GM21367 (cell line): Measurements from ENCODE around the gene NABP1.
A peak's percentile ranks its signal among the peaks of the same experiment; 100 is the strongest.

ENCODE experiments used
- ATAC-seq: cut with Tn5 transposase; IDR thresholded peaks from one replicate; pipeline ENCODE4 v1.9.1; 2021; ENCODE audit not compliant: unreplicated experiment

Gene NABP1

DNA sequence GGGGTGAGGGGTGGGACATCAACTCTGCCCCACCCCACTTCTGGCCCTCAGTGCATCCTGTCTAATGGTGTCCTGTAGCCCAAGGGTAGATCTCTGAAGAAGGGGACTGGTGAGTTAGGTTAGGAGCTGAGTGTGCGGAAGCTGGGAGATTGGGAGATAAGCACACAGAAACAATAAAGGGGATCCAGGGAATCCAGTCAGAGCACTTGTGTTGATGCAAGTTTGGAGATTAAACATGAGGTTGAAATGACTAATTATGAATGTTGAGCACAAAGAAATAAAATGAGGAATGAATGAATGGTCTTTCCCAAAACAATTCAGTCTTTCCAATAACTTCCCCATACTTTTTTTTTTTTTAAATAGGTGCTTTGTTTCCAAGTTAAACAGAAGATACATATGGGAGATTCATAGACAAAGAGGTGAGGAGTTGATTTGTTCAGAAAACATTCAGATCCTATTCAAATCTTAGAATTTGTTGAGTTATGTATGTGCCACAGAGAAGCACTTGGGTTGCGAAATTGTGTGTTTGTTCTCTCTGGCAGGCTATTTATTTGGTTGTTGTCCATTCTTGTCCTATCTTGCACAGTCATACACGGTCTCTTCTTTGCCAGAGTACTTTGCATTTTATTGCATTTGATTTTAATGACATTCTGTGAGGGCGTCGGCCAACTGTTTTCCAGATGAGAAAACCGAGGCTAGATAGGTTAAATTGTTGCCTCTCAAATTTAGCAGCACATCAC, 31.6 kb upstream of the NABP1 start:
- ATAC-seq, result no peak

DNA sequence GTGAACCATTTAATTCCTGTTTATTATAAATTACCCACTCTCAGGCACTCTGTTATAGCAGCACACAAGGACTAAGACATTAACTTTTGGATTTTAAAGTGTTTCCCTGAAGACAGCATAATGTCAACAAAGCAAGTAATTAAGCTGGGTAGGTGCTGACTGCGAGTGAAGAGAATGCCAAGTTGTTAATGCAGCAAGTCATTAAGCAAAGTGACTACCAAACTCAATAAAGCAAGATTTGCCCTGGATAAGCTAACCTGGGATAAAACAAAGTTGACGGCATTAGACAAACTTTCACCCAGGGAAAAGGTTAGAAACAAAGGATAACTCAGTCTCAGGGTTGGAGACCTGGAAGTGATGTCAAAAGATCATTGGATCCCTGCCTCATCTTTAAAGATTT, 28.4 kb upstream of the NABP1 start:
- no peak for ATAC-seq

DNA sequence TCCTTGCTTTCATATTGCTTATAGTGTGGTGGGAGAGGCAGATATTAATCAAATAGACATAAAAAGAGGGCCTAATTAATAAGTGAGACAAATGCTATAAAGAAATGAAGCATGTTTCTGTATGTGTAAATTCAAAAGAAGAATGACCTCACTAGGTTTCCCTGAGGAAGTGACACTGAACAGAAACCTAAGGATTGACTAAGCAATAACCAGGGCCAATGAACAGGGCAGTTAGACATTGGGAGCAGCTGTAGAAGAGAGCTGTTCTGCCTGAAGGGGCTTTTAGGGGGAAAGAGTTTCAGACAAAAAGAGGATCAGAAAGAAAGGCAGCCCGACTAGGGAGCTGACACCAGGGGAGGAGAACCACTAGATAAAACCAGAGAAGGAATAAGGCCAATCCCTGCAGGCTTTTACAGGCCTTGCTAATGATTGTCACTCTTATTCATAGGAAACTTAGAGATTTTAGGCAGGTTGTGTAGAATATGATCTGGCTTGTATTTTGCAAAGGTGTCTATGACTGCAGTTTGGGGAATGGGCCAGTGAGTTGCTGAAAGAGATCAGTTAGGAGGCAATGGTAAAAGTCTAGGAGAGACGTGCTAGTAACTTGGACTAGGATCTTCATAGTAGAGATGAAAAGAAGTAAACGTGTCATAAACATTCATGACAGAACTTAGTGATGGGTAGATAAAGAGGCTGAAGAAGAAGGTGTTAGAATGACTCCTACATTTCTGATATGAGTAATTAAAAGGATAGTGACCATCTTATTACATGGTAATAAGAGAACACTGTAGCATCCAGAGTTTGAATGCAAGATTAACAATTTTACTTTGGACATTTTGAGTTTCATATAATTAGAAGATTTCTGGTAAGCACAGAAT, 26.8 kb upstream of the NABP1 start:
- ATAC-seq, result peak; percentile 97

DNA sequence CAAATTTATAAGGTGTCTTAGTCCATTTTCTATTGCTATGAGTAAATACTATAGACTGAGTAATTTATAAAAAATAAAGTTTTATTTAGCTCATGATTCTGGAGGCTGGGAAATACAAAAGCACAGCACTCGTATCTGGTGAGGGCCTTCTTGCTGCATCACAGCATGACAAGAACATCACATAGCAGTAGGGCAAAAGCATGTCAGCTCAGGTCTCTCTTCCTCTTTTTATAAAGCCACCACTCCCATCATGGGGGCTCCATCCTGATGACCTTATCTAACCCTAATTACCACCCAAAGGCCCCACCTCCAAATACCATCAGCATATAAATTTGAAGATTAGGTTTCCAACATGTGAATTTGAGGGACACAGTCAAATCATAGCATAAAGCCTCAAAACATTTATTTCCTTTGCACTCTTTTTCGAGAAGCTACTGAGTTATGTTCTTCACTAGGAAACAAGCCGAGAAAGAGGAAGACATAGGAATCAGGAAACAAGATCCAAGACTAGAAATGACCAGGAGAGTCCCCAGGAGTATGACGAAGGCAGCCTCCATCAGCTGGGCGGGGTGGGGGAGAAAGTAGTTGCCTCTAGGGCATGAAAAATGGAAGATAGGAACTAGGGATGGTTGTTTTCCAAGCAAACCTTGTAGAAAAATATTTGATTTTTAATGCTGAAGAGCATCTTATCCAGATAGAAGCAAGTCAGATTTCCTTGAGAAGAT, 24.1 kb upstream of the NABP1 start:
- ATAC-seq, result no peak

DNA sequence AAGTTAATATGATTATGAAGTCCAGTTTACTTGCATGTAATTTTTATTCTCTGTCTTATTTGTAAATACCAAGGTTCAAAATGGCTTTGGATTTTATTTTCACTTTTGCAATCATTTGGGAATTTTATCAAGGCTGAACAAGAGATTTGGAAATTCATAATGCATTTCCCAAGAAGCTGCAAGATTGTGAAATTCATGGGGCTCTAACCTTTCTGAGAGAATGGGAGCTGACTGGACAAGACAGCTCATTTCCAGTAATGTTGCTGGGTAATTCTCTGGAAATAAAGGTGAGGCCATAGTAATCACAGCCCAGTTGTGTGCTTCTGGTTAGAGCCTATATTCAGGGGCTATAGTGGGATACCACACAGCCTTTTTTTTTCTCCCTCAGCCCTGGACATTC, 21.5 kb upstream of the NABP1 start:
- no peak for ATAC-seq

DNA sequence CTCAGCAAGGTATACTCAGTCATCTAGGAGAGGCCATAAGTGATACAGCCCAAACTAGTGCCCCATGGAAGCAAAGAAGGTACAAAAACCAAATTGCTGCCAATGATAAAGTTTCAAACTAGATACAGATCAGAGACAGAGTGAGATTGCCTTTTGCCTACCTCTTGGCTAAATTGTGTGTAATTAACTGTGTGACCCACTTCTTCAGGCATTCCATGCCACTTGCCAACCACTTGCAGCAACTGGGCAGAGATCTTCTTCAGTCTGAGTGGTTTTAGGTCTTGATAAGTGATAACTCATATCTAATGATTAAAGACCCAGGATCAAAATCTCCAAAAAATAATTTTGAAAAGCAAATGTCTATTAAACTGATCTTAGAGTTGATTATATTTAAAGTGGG, 21.1 kb upstream of the NABP1 start:
- no peak for ATAC-seq

DNA sequence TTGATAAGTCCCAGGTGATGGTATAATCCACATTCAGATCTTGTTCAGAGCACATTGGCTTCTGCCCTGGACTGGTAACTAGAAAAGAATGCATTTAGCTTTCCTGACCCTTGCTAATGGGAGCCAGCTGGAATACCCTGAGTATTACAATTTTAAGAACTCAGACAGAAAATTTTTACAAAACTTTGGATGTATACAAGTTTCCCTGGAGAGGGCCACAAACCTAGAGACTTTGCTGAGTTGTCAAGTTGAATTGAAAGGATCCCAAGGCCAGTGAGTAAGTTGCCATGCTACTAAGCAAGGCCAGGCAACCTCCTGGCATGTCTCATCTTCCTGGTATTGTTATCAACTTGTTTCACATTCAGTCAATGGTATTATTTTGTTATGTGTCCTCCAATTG, 20.0 kb upstream of the NABP1 start:
- no peak for ATAC-seq

DNA sequence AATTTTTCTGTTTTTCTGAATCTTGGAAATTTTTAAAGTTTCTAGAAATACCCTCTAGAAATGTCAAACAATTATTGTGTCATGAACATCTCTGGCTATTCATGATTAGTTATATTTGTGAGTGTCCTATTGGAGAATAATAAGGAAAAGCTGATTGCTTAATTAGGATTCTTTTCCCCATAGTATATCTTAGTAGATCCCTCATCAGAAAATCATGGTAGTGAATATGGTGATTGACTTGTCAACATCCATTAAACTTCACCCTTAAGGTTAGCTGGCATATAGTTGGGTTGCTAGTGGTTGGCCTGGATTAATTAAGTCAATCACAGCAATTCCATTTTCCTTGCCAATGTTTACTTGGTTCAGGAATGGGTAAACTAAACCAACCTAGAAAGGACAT, 18.7 kb upstream of the NABP1 start:
- ATAC-seq, result no peak

DNA sequence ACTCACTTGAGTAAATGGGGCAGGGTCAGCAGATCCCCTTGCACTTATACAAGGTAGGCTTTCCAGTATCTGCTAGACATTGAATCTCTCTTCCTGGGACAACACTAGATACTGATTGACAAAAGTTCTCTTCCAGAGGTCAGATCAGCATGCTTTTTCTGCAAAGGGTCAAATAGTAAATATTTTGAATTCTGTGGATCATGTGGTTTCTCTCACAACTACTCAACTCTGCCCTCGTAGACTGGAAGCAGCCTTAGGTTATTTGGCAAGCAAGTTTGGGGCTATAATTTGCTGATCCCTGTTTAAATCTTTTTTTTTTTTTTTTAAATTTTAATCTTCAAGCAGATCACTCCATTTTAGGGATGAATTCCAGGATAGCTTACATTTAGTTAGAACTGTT, 17.4 kb upstream of the NABP1 start:
- ATAC-seq, result no peak

DNA sequence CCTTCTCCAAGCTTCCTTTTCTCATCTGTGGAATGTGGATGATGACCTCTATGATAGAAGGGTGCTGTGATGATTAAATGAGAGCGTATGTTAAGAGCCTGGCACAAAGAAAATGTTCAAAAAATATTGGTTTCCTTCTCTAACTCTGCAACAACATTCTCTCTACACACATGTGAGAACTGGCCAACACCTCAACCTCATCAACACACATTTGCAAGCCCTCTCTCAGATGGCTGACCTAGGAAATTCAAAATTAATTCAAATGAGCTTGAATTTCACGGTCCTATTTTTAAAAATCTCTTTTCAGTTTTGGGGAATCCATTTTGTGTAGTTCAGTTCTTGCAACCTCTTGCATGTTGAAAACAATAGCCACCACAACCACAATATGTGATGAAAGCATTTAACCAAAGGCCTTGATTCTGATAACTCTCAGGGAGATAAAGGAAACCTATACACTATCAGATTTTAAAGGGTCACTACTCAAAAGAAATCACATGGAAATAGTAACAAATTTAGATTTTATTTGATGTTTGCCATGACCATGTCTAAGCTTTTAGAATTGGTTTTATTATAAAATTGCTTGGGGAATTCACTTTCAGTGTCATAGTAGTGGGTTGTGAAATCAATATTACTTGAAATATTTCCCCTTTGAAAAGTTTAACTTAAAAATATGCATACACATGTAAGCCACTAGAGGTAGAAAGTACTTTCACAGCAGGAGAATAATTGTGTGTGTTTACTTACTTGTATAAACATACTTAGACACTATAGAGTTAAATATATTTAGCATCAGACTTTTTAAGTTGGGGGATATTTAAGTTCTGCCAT, 16.6 kb upstream of the NABP1 start:
- no peak for ATAC-seq

DNA sequence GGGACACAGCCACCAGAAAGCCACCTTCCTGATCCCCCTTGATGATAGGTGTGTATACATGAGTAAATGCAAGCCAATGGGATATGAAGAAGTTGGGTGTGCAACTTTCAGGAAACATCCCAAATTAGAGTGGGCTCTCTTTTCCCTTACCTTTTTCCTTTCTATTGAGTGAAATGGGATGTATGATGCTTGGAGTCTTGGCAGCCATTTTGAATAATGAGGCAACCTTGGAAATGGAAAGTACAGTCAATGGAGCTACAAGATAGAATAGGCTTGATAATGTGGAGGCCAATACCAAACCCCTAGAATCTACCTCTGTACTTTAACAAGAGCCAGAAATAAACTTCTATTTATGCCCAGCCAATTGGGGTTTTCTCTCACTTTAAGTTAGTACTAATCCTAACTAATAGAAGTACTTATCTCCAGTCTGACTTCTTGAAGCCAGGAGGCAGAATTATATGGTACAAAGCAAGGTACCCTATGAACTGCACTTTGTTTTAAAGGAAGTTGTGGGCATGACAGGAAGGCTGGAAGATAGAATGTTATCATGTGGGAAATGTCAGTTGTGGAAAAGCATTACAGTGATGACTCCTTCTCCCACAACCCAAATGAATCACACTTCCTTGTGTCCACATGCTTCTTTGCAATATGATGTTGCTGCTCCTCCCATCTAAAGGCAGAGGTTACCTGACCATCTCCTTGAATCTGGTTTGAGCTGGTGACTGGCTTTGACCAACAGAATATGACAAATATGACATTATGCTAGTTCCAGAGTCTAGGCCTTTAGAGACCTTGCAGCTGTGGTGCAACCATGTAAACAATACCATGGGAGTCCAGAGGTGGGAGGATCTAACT, 12.9 kb upstream of the NABP1 start:
- ATAC-seq, result no peak

DNA sequence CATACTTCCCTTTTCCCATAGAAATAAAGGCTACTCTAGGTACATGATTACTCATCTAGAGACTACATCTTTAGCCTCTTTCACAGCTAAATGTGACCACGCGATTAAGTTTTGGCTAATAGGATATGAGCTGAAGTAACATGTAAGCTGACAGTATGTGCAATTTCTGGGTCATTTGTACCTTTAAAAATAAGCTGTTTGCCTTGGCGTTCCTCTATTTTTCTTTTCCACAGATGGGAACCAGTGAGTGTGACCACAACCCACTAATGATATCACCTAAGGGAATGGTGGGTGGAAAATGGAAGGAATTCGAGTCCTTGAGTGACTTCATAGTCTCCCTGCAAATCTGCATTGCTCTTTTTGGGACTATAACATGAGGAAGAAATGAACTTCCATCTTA, 11.7 kb upstream of the NABP1 start:
- peak; percentile 1 for ATAC-seq

DNA sequence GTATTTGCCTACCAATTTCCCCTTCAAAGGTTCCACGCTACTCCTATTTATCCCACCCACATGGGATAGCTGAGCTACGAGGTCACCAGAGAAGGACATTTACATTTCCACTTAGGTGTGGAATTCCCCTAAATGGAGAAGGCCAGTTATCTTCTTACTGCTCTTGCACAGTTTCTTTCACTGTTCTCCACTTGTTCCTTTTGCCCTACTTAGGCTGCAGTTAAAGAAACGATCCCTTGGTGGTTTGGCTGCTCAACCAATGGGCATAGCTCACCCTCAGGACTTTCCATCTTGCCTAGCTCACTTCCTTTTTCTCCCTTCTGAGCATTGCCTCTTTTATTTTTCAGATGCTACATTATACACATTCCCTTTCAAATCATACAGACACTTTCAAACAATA, 11.2 kb upstream of the NABP1 start:
- ATAC-seq, result peak; percentile 74

DNA sequence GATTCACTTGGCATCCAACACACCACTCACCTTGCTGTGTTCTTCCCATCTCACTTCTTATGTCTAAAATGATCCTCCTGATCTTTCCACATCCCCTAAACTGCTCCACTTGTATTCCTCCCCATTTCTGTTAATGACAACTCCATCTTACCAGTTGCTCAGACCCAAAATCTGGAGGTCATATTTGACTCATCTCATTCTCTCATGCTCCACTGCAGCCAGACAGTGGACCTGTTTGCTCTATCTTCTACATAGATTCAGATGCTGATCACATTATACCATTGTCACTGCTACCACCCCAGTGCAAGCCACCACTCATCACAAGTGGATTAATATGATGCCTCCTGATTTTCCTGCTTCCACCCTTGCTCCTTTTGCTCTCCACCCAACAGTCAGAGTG, 7.9 kb upstream of the NABP1 start:
- peak; percentile 48 for ATAC-seq

DNA sequence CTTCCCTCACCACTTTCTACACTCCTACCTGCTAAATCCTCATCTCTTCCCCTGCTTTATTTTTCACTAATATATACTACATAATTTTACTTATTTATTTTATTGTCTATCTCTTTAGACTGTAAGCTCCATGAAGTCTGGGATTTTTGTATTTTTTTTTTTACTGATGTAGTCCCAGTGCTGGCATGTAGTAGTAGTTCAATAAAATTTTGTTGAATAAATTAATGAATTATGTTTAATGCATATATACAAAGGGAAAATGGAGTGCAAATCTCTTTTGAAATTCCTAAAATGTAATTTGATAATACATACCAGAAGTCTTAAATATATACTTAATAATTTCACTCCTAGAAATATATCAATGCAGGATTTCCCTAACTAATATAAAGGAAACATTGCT, 7.1 kb upstream of the NABP1 start:
- no peak for ATAC-seq

DNA sequence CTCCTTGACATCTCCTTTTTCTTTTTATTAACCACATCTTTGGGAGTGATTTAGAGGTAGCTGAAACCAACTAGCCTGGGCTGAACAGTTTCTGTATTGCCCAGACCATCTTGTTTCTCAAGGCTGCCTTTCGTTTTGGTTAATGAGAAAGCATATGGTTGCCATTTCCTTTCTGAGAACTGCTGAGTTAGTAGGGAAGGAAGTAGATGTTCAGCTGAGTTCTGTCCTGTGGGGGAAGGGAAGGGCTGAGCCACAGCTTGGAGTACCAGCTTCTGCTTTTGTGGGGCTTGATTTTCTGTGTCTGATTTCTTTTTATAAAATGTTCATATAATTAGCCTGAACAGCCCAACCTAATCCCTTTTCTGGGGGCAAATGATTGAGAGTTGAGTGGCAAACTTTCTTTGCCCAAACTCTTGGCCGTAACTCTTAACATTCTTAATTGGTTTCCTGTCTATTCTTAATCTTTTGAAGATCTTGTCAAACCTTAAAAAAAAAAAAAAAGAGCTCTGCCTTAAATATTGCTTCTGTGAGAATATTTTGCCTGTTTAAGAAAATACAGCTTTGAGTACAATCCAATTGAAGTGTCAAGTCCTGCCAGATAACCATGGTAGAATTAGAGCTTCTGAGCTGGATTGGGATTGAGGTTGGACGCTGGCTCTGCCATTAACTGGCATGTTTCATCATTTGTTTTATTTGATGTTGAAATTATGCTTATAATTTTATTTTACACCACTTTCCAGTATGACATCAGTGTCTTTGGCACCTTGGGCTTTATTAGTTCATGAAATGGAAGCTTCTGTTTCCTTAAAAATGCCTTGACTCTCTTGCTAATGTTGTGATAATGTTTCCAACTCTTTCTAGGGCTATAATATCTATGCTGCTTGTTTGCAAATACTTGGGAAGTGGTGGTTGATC, 1.9 kb upstream of the NABP1 start:
- peak; percentile 62 for ATAC-seq

DNA sequence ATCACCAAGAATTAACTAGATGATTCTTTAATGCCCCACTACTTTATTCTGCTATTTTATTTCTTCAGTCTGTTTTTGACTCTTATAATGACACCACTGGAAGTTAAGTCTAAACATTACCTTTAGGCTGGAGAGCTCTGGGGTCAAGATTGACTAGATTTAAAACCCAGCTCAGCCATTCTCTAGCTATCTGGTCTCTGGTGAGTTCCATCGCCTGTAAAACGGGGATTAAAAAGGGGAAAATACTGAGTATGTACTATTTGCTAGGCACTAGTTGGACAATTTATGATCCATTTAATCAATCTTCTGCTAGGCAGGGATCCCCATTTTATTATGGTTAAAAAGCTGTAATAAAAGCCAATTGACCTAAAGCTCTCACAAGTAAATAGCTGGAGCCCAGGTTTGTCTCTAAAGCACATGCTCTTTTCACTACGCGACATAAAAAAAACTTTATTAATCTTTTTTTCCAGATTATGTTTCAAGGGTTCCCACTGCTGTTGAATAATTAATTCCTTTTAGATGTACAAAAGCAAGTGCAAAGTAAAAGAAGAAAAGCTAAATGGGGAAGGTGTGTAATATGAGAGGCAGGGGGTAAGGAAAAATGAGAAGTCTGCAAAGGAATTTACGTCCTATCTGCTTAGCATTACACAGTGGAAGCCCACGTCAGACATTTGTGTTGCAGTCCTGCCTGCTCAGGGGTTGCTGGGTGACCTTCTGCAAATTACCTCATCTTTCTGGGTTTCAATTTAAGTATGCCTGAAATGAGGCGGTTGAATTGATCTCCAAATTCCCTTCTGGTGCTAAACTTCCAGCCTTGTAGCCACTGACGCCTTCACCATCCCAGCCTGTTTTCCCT, 918 bp upstream of the NABP1 start:
- ATAC-seq, result peak; percentile 20
